Kidney tubule cell (primary cell): ENCODE results near the gene ZNF25.
"Not testable (repeated sequence)": the region's sequence is repeated elsewhere in the genome, so short reads cannot be mapped to it uniquely, and the experiment has no call there.

Source experiments
- DNase-seq: peaks from one replicate; pipeline ENCODE4 v3.0.0-alpha.2; 2018; ENCODE audit warnings: low spot score

Gene ZNF25

GRCh38 chr10:37976091-37976879 is at the start of gene ZNF25:
ZNF25 (minus strand) TSS chr10:37976647; CDS start chr10:37971722, 4,925 bp downstream.
- peak; percentile 99 for DNase-seq

GRCh38 chr10:38025283-38025682 is 48.8 kb upstream of the ZNF25 start:
- no peak for DNase-seq

GRCh38 chr10:38019124-38019523 is 42.7 kb upstream of the ZNF25 start:
- not testable (repeated sequence) for DNase-seq

GRCh38 chr10:38016354-38016753 is 39.9 kb upstream of the ZNF25 start:
- DNase-seq = no peak

- peak; percentile 97 for DNase-seq
Observed at GRCh38 chr10:38010119-38010903, 33.9 kb upstream of the ZNF25 start, which contains the start of gene ZNF33A. ZNF33A (plus strand) TSS chr10:38010675; CDS start chr10:38012342, 1,667 bp downstream.

GRCh38 chr10:38007991-38008390 is 31.5 kb upstream of the ZNF25 start:
- DNase-seq = peak; percentile 42

GRCh38 chr10:38007551-38007950 is 31.1 kb upstream of the ZNF25 start:
- DNase-seq = no peak

- DNase-seq = no peak
Observed at GRCh38 chr10:38003588-38003987, 27.1 kb upstream of the ZNF25 start.

- no peak for DNase-seq
Observed at GRCh38 chr10:38003026-38003425, 26.6 kb upstream of the ZNF25 start.

GRCh38 chr10:38000474-38000873 is 24.0 kb upstream of the ZNF25 start:
- DNase-seq = not testable (repeated sequence)

GRCh38 chr10:37998920-37999319 is 22.5 kb upstream of the ZNF25 start:
- not testable (repeated sequence) for DNase-seq

- DNase-seq = peak; percentile 43
Observed at GRCh38 chr10:37992083-37992482, 15.6 kb upstream of the ZNF25 start.

GRCh38 chr10:37991655-37992054 is 15.2 kb upstream of the ZNF25 start:
- no peak for DNase-seq

- no peak for DNase-seq
Observed at GRCh38 chr10:37976880-37977203, 395 bp upstream of the ZNF25 start.

GRCh38 chr10:37975401-37975991 is 951 bp downstream of the ZNF25 start:
- DNase-seq = peak; percentile 27

GRCh38 chr10:37972396-37972795 is 4.1 kb downstream of the ZNF25 start:
- no peak for DNase-seq

GRCh38 chr10:37965006-37965405 is 11.4 kb downstream of the ZNF25 start:
- DNase-seq = no peak

- no peak for DNase-seq
Observed at GRCh38 chr10:37960591-37961137, 15.8 kb downstream of the ZNF25 start.

GRCh38 chr10:37957841-37958240 is 18.6 kb downstream of the ZNF25 start:
- DNase-seq = peak; percentile 65

- DNase-seq = peak; percentile 43
Observed at GRCh38 chr10:37952926-37953325, 23.5 kb downstream of the ZNF25 start.

GRCh38 chr10:37952043-37952755 is 24.2 kb downstream of the ZNF25 start:
- DNase-seq = peak; percentile 91

- DNase-seq = peak; percentile 64
Observed at GRCh38 chr10:37948210-37948609, 28.2 kb downstream of the ZNF25 start.
